HepG2 (cell line): ENCODE data around the gene FURIN. TPM values are rescaled to one million over a fixed set of nuclear protein-coding genes. Genes with fewer than 3 reads are reported as not detected.

ENCODE experiments used
- AHR ChIP-seq: IDR thresholded peaks from 2 replicates; pipeline ENCODE4 v1.6.1; 2018; ENCODE audit warnings: missing genetic modification reagents, missing compliant biosample characterization
- HIC2 ChIP-seq: sonication (generic); formaldehyde crosslinking; IDR thresholded peaks from 2 replicates; pipeline ENCODE4 v1.9.0; 2022; ENCODE audit warnings: low read depth, missing genetic modification reagents
- LBX2 ChIP-seq: sonication (generic); formaldehyde crosslinking; IDR thresholded peaks from 2 replicates; pipeline ENCODE4 v1.5.0; 2020; ENCODE audit warnings: missing genetic modification reagents, mild to moderate bottlenecking, borderline replicate concordance
- PBX3 ChIP-seq: sonication (generic); formaldehyde crosslinking; IDR thresholded peaks from 2 replicates; pipeline ENCODE4 v1.8.1; 2023; ENCODE audit warnings: missing genetic modification reagents, inconsistent platforms, borderline replicate concordance
- SALL1 ChIP-seq: sonication (generic); formaldehyde crosslinking; IDR thresholded peaks from 2 replicates; pipeline ENCODE4 v1.8.0; 2022; ENCODE audit warnings: mild to moderate bottlenecking, missing genetic modification reagents
- ZBTB25 ChIP-seq: IDR thresholded peaks from 2 replicates; pipeline ENCODE4 v1.6.1; 2018; ENCODE audit warnings: missing genetic modification reagents
- ZBTB43 ChIP-seq: sonication (generic); formaldehyde crosslinking; conservative IDR thresholded peaks from 2 replicates; pipeline ENCODE4 v1.4.0; 2020; ENCODE audit warnings: missing genetic modification reagents
- ZFY ChIP-seq: sonication (generic); formaldehyde crosslinking; IDR thresholded peaks from 2 replicates; pipeline ENCODE4 v1.4.0; 2020; ENCODE audit warnings: missing genetic modification reagents
- ZNF3 ChIP-seq: IDR thresholded peaks from 2 replicates; pipeline ENCODE4 v1.7.0; 2017; ENCODE audit warnings: inconsistent platforms
- ZNF781 ChIP-seq: sonication (generic); formaldehyde crosslinking; IDR thresholded peaks from 2 replicates; pipeline ENCODE4 v1.5.1; 2020; ENCODE audit warnings: borderline replicate concordance, mild to moderate bottlenecking, missing genetic modification reagents; ENCODE audit errors: not compliant biosample characterization
- polyA plus RNA-seq, 8 experiments: library from polyadenylated mRNA; depleted of rRNA in 3 of 8; stranded (reverse) in 7 of 8; unstranded in 1 of 8; fragments of >200 nt; fragmentation: Illumina TruSeq in 4 of 8; extraction: Trizol in 4 of 8; gene quantifications; 2 replicates each; pipeline versions ENCODE4 v1.2.1 to v1.2.3, GENCODE V29; 2011 to 2016; ENCODE audit warnings: low read depth in 4 of 8, missing spikeins in 1 of 8, mixed read lengths in 1 of 8; ENCODE audit not compliant: insufficient read depth in 1 of 8
- total RNA-seq, 5 experiments: library from RNA; depleted of rRNA; stranded (reverse); fragments of >200 nt; fragmentation: Illumina TruSeq; extraction: Trizol; gene quantifications; 2 replicates each; pipeline ENCODE4 v1.2.3, GENCODE V29; 2016; ENCODE audit warnings: low read depth in 1 of 5

Gene FURIN
- total and polyA plus RNA-seq, 2 of the 13 experiments (the other 11 are each of a cell fraction or from before 2014, with no cell fraction given) = 15.2 to 17.4 TPM

DNA sequence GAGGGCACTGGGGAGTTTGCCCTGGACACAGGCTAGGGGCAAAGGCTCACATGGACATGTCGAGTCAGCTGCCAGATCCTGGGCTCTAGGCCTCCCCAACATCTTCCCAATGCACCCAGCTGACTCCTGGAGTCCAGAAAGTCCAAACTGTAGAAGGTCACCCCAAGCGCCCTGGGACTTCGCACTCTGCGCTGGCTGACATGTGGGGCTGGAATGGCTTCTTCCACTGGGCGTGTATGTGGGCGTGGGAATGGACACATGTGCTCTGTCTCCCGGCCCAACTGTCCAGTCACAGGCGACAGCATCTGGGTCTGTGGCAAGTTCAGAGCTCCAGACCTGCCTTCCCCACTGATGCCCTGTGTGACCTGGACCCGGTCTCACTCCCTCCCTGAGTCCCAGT, 13.2 kb upstream of the FURIN start (continued):
- TF ChIP-seq HIC2 (CRISPR knock-in tag) = no peak
- TF ChIP-seq PBX3 (CRISPR knock-in tag) = no peak
- peak; percentile 35; the same call in 1 of the 2 replicates for TF ChIP-seq SALL1 (CRISPR knock-in tag)
- TF ChIP-seq AHR (CRISPR knock-in tag) = no peak
- TF ChIP-seq ZNF3 = no peak
- no peak for TF ChIP-seq ZBTB25 (CRISPR knock-in tag)
- no peak for TF ChIP-seq ZNF781 (CRISPR knock-in tag)
- TF ChIP-seq LBX2 (CRISPR knock-in tag) = no peak
- TF ChIP-seq ZFY (CRISPR knock-in tag) = no peak
- TF ChIP-seq ZBTB43 = no peak
